HG02970 (cell line): ENCODE measurements around the gene PSMD5.
A peak's percentile ranks its signal among the peaks of the same experiment; 100 is the strongest.

ENCODE experiments used
- ATAC-seq: cut with Tn5 transposase; IDR thresholded peaks from one replicate; pipeline ENCODE4 v1.9.1; 2021; ENCODE audit warnings: mild to moderate bottlenecking, moderate library complexity, moderate number of reproducible peaks; ENCODE audit not compliant: unreplicated experiment, low FRiP score

Gene PSMD5

GRCh38 chr9:120842685-120843485 lies at the start of gene PSMD5:
TSS of gene PSMD5 (minus strand) at chr9:120842922. CDS start at chr9:120842909, 13 bp downstream.
- peak; percentile 95 for ATAC-seq

- ATAC-seq, result peak; percentile 28
Observed at GRCh38 chr9:120891884-120892747, 49.4 kb upstream of the PSMD5 start.

GRCh38 chr9:120891245-120891883 lies 48.6 kb upstream of the PSMD5 start:
- ATAC-seq, result no peak

- no peak for ATAC-seq
Observed at GRCh38 chr9:120890320-120891244, 47.9 kb upstream of the PSMD5 start.

- no peak for ATAC-seq
Observed at GRCh38 chr9:120889606-120890271, 47.0 kb upstream of the PSMD5 start.

- no peak for ATAC-seq
Observed at GRCh38 chr9:120888626-120889025, 45.9 kb upstream of the PSMD5 start.

- ATAC-seq, result no peak
Observed at GRCh38 chr9:120886490-120886967, 43.8 kb upstream of the PSMD5 start.

- no peak for ATAC-seq
Observed at GRCh38 chr9:120885958-120886357, 43.2 kb upstream of the PSMD5 start.

GRCh38 chr9:120885457-120885856 lies 42.7 kb upstream of the PSMD5 start:
- no peak for ATAC-seq

GRCh38 chr9:120883608-120883996 lies 40.9 kb upstream of the PSMD5 start:
- no peak for ATAC-seq

GRCh38 chr9:120882935-120883607 lies 40.3 kb upstream of the PSMD5 start:
- ATAC-seq, result no peak

- ATAC-seq, result no peak
Observed at GRCh38 chr9:120879446-120879845, 36.7 kb upstream of the PSMD5 start.

- ATAC-seq, result no peak
Observed at GRCh38 chr9:120878188-120879130, 35.7 kb upstream of the PSMD5 start.

GRCh38 chr9:120877276-120878034 lies 34.7 kb upstream of the PSMD5 start:
- ATAC-seq, result peak; percentile 52

- ATAC-seq, result no peak
Observed at GRCh38 chr9:120876842-120877240, 34.1 kb upstream of the PSMD5 start, which contains the start of gene PHF19. TSS of gene PHF19 (minus strand) at chr9:120877188. CDS start at chr9:120874741, 2,447 bp downstream.

- ATAC-seq, result peak; percentile 58
Observed at GRCh38 chr9:120875954-120876841, 33.5 kb upstream of the PSMD5 start.
